T-cell (primary cell): ENCODE data around the gene COL8A1. TPM values are rescaled to one million over a fixed set of nuclear protein-coding genes. Genes with fewer than 3 reads are reported as not detected.

Experiments
- ATAC-seq, 4 experiments: fragments of 200-7000 bp in 3 of 4; fragments of 150-1000 bp in 1 of 4; cut with Tn5 transposase; replicated peaks in 1 of 4; 1 replicate in 3 of 4; 2 replicates in 1 of 4; pipeline ENCODE4 v1.10.0; 2021; ENCODE audit warnings: moderate library complexity in 3 of 4, mild to moderate bottlenecking in 2 of 4, moderate number of reproducible peaks in 1 of 4
- CTCF ChIA-PET, 2 donors: fragments of 300-600 bp; sonication (Branson Sonifier 250); formaldehyde crosslinking; loops; one replicate each; lab custom pipeline; 2022; ENCODE audit warnings: antibody characterized with exemption in 2 of 2; lab: Charles Lee
- POLR2A ChIA-PET, 2 donors: fragments of 300-600 bp; sonication (Branson Sonifier 250); formaldehyde crosslinking; loops; one replicate each; lab custom pipeline; 2022; ENCODE audit warnings: antibody characterized with exemption in 2 of 2; lab: Charles Lee
- DNase-seq, 35 experiments: peaks; one replicate each; pipeline versions ENCODE4 v3.0.0 to v3.0.0-alpha.2; 2013 to 2023
- H3K27ac ChIP-seq: one replicate; pipeline ENCODE4 v1.5.1; 2013; ENCODE audit warnings: low read length
- H3K27me3 ChIP-seq, 2 experiments: replicated peaks in 1 of 2; 1 replicate in 1 of 2; 2 replicates in 1 of 2; pipeline versions ENCODE4 v1.6.1 to v1.7.0; 2013; ENCODE audit warnings: low read length in 1 of 2, mixed read lengths in 1 of 2; ENCODE audit not compliant: control insufficient read depth in 2 of 2, insufficient read depth in 2 of 2; ENCODE audit errors: extremely low read depth in 1 of 2
- H3K36me3 ChIP-seq, 2 donors: 1 replicate in 1 of 2; 2 replicates in 1 of 2; pipeline versions ENCODE4 v1.6.1 to v1.7.0; 2013; ENCODE audit warnings: low read length in 1 of 2; ENCODE audit not compliant: control insufficient read depth in 2 of 2, insufficient read depth in 1 of 2; ENCODE audit errors: extremely low read depth in 1 of 2
- H3K4me1 ChIP-seq, 2 experiments: 1 replicate in 1 of 2; 2 replicates in 1 of 2; pipeline versions ENCODE4 v1.6.1 to v1.7.0; 2013; ENCODE audit warnings: low read length in 2 of 2, mixed read lengths in 1 of 2; ENCODE audit not compliant: insufficient read depth in 2 of 2, control insufficient read depth in 1 of 2; ENCODE audit errors: extremely low read depth in 1 of 2
- H3K4me3 ChIP-seq, 2 donors: 1 replicate in 1 of 2; 2 replicates in 1 of 2; pipeline versions ENCODE4 v1.5.1 to v1.7.0; 2013; ENCODE audit warnings: mild to moderate bottlenecking in 2 of 2, low read length in 1 of 2, moderate library complexity in 1 of 2; ENCODE audit not compliant: control insufficient read depth in 1 of 2; ENCODE audit errors: extremely low read depth in 1 of 2
- H3K9me3 ChIP-seq: 2 replicates; pipeline ENCODE4 v1.7.0; 2013
- H3K27ac Mint-ChIP-seq, 2 donors: one replicate each; pipeline ENCODE4 v1.8.0; 2020 to 2021; ENCODE audit warnings: mild to moderate bottlenecking in 2 of 2, mixed read lengths in 2 of 2
- H3K27me3 Mint-ChIP-seq, 2 donors: one replicate each; pipeline ENCODE4 v1.8.0; 2021 to 2022; ENCODE audit warnings: mixed read lengths in 2 of 2
- H3K36me3 Mint-ChIP-seq: one replicate; pipeline ENCODE4 v1.8.0; 2021; ENCODE audit warnings: mixed read lengths
- H3K4me1 Mint-ChIP-seq, 3 donors: one replicate each; pipeline ENCODE4 v1.8.0; 2020 to 2022; ENCODE audit warnings: mixed read lengths in 3 of 3, mild to moderate bottlenecking in 1 of 3
- H3K4me3 Mint-ChIP-seq, 3 donors: one replicate each; pipeline ENCODE4 v1.8.0; 2020 to 2022; ENCODE audit warnings: mild to moderate bottlenecking in 3 of 3, mixed read lengths in 3 of 3, moderate library complexity in 3 of 3
- H3K9me3 Mint-ChIP-seq, 3 donors: one replicate each; pipeline ENCODE4 v1.8.0; 2020 to 2022; ENCODE audit warnings: mixed read lengths in 3 of 3
- WGBS: methylation state at CpG from one replicate; pipeline ENCODE4 v1.1.5; 2013; ENCODE audit warnings: missing lambda C conversion rate; ENCODE audit not compliant: insufficient coverage; 5-methylcytosine and 5-hydroxymethylcytosine counted together
- total RNA-seq, 35 experiments: library from RNA in 6 of 35; stranded (reverse) in 6 of 35; fragments of 120-200 nt in 1 of 35; gene quantifications; one replicate each; pipeline versions ENCODE4 v1.2.1 to v1.2.4 and lab custom pipeline; 2013 to 2026

The COL8A1 gene
- total RNA-seq, 5 donors from 2014 or later (not counting 1 experiment from before 2014, with no cell fraction given) = 0.12 to 0.36 (median 0.15) TPM

DNA sequence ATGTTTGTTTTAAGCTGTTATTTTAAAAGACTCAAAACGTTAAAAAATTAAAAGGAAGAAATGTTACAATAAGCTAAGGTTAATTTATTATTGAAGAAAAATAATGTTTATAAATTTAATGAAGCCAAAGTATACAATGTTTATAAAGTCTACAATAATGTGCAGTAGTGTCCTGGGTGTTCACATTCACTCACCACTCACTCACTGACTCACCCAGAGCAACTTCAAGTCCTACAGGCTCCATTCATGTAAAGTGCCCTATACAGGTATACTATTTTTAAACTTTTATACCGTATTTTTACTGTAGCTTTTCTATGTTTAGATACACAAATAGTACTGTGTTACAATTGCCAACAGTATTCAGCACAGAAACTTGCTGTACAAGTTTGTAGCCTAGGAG lies 55.2 kb downstream of the COL8A1 start:
- DNase-seq (no peak), ATAC-seq (no peak)
- Histone ChIP-seq H3K9me3 (no peaks in the 10 kb centered on the region), H3K36me3 (no peaks in the 10 kb centered on the region), H3K27ac (no peak overlapping the region), H3K27me3 (no peaks in the 10 kb centered on the region), H3K4me1 (no peaks in the 10 kb centered on the region), H3K4me3 (no peak overlapping the region)
- ChIA-PET CTCF (no interaction called here), POLR2A (no interaction called here)
- H3K27ac Mint-ChIP-seq = no peak overlapping the region
- H3K36me3 Mint-ChIP-seq = no peaks in the 10 kb centered on the region
- peaks cover 0 to 11% of the 10 kb centered on the region in 2 donors for H3K27me3 Mint-ChIP-seq
- no peak overlapping the region for H3K4me3 Mint-ChIP-seq
- H3K4me1 Mint-ChIP-seq = no peaks in the 10 kb centered on the region
- WGBS = no CpG with 5 or more reads among the region's 2 CpGs
- no peaks in the 10 kb centered on the region for H3K9me3 Mint-ChIP-seq

DNA sequence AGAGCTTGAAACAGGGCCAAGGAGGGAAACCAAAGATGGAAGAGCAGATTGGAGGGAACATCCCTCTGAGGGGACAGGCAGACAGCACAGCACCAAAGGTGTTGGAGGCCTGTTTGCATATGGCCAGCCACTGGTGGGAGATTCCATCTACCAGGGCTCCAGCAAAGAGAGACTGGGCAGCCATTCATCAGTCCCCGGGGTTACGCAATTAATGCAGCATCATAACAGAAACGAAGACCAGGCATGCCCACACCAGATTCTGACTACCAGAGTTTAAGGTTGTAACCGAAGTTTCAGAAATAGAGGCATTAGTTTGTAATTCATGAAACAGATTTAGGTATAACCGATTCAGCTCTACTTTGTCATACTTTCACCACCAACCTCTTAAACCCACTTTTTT lies 58.1 kb downstream of the COL8A1 start:
- ChIA-PET CTCF (interaction anchor here in 1 of 2 donors (1.5 kb wide), 1 partner anchor 9 kb away, joined by 4 read pairs; no protein-coding TSS in a partner anchor), POLR2A (interaction anchor here (0.7 kb wide), 2 partner anchors 251 to 727 kb away, joined by 6 to 8 read pairs; no protein-coding TSS in a partner anchor)
- no peaks in the 10 kb centered on the region for H3K27me3 ChIP-seq
- H3K27ac Mint-ChIP-seq = no peak overlapping the region
- H3K27ac ChIP-seq = no peak overlapping the region
- no peaks in the 10 kb centered on the region for H3K4me1 ChIP-seq
- H3K36me3 ChIP-seq = no peaks in the 10 kb centered on the region
- H3K4me1 Mint-ChIP-seq = no peaks in the 10 kb centered on the region
- DNase-seq (no peak), ATAC-seq (no peak)
- WGBS = no CpG with 5 or more reads among the region's 5 CpGs
- no peak overlapping the region for H3K4me3 ChIP-seq
- no peaks in the 10 kb centered on the region for H3K36me3 Mint-ChIP-seq
- no peaks in the 10 kb centered on the region for H3K9me3 ChIP-seq
- H3K4me3 Mint-ChIP-seq = no peak overlapping the region
- no peaks in the 10 kb centered on the region for H3K9me3 Mint-ChIP-seq
- H3K27me3 Mint-ChIP-seq = peaks cover 2 to 14% of the 10 kb centered on the region in 2 donors

GRCh38 chr3:99697250-99697649 lies 58.9 kb downstream of the COL8A1 start:
- ATAC-seq = no peak
- peaks cover 2 to 14% of the 10 kb centered on the region in 2 donors for H3K27me3 Mint-ChIP-seq
- no peaks in the 10 kb centered on the region for H3K36me3 Mint-ChIP-seq
- H3K9me3 Mint-ChIP-seq = no peaks in the 10 kb centered on the region
- H3K4me1 Mint-ChIP-seq = no peaks in the 10 kb centered on the region
- H3K27ac ChIP-seq = no peak overlapping the region
- H3K4me1 ChIP-seq = no peaks in the 10 kb centered on the region
- no CpG with 5 or more reads among the region's 5 CpGs for WGBS
- ChIA-PET CTCF (interaction anchor here (0.7 to 1.5 kb wide), 2 partner anchors 10 to 143 kb away, joined by 4 to 5 read pairs; no protein-coding TSS in a partner anchor), POLR2A (no interaction called here)
- no peaks in the 10 kb centered on the region for H3K36me3 ChIP-seq
- no peak overlapping the region for H3K27ac Mint-ChIP-seq
- no peak overlapping the region for H3K4me3 Mint-ChIP-seq
- H3K27me3 ChIP-seq = no peaks in the 10 kb centered on the region
- no peak overlapping the region for H3K4me3 ChIP-seq
- no peak for DNase-seq
- no peaks in the 10 kb centered on the region for H3K9me3 ChIP-seq

DNA sequence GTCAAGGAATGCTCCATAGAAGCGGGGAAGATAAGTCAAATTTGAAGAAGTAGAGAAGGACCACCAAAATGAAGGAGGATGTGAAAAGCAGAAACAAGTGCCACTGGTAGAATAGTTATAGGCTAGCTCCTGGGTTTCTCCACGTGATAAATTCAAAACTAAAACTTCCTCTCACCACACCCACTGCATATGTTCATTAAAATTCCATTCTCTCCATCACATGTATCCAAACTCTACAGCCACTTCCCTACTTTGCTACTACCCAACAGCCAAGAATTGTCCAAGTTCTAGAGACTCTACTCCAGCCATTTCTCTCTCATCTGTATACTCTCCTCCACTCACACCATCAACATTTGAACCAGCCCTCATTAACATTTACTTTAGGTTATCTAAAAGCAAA lies 60.5 kb downstream of the COL8A1 start:
- Histone ChIP-seq H3K4me1 (no peaks in the 10 kb centered on the region), H3K4me3 (no peak overlapping the region), H3K27me3 (no peaks in the 10 kb centered on the region), H3K27ac (no peak overlapping the region), H3K9me3 (no peaks in the 10 kb centered on the region), H3K36me3 (no peaks in the 10 kb centered on the region)
- no peaks in the 10 kb centered on the region for H3K4me1 Mint-ChIP-seq
- no peak for ATAC-seq
- peaks cover 2 to 8% of the 10 kb centered on the region in 2 donors for H3K27me3 Mint-ChIP-seq
- ChIA-PET CTCF (no interaction called here), POLR2A (no interaction called here)
- H3K36me3 Mint-ChIP-seq = no peaks in the 10 kb centered on the region
- no peak overlapping the region for H3K4me3 Mint-ChIP-seq
- no peak overlapping the region for H3K27ac Mint-ChIP-seq
- H3K9me3 Mint-ChIP-seq = no peaks in the 10 kb centered on the region
- DNase-seq = no peak
- WGBS = 80% methylated on average over 1 of the region's 2 CpGs

GRCh38 chr3:99699841-99700240 lies 61.4 kb downstream of the COL8A1 start:
- Histone ChIP-seq H3K27ac (no peak overlapping the region), H3K9me3 (no peaks in the 10 kb centered on the region), H3K4me3 (no peak overlapping the region), H3K36me3 (no peaks in the 10 kb centered on the region), H3K27me3 (no peaks in the 10 kb centered on the region), H3K4me1 (no peaks in the 10 kb centered on the region)
- POLR2A ChIA-PET = no interaction called here
- Mint-ChIP-seq H3K9me3 (no peaks in the 10 kb centered on the region), H3K27me3 (peaks cover 2 to 8% of the 10 kb centered on the region in 2 donors), H3K4me3 (no peak overlapping the region), H3K4me1 (no peaks in the 10 kb centered on the region), H3K36me3 (no peaks in the 10 kb centered on the region), H3K27ac (no peak overlapping the region)
- ATAC-seq = no peak
- CTCF ChIA-PET = no interaction called here
- 89% methylated on average over 8 of the region's 9 CpGs for WGBS
- no peak for DNase-seq

DNA sequence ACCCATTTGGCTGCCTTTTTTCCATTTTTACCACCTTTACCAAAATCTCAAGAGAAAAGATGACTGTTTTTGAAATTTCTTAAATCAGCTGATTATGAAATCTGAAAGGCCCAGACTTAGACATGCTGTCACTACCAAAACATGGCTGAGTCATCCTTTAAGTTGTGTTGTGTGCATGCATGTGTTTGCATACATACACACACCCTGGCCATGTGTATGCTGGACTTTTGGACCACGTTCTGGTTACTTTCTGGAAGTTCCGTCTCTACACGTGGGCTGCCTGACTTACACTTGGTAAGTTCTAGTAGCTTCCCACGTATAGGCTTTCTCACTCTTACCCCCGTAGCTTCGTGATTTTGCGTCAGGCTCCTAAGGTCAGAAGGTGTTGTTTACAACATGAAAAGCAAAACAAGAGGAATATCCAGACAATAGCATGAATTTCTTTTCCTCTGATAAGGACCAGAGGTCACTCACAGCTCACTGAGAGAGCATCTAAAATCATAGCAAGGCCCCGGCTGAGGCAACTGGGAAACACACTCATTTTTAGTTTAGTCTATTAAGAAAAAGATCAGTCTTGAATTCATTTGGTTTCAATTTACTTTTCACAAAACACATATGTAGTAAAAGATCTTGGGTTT lies 62.4 kb downstream of the COL8A1 start:
- Histone ChIP-seq H3K4me3 (no peak overlapping the region), H3K4me1 (no peaks in the 10 kb centered on the region), H3K27me3 (no peaks in the 10 kb centered on the region), H3K27ac (no peak overlapping the region), H3K9me3 (no peaks in the 10 kb centered on the region), H3K36me3 (no peaks in the 10 kb centered on the region)
- DNase-seq (no peak), ATAC-seq (no peak)
- H3K27me3 Mint-ChIP-seq = peaks cover 2 to 8% of the 10 kb centered on the region in 2 donors
- POLR2A ChIA-PET = no interaction called here
- 61% methylated on average over 5 of the region's 8 CpGs for WGBS
- H3K9me3 Mint-ChIP-seq = no peaks in the 10 kb centered on the region
- CTCF ChIA-PET = no interaction called here
- H3K4me1 Mint-ChIP-seq = no peaks in the 10 kb centered on the region
- no peak overlapping the region for H3K27ac Mint-ChIP-seq
- no peak overlapping the region for H3K4me3 Mint-ChIP-seq
- H3K36me3 Mint-ChIP-seq = no peaks in the 10 kb centered on the region
